ENCODE data around the gene SETD6.

DNA sequence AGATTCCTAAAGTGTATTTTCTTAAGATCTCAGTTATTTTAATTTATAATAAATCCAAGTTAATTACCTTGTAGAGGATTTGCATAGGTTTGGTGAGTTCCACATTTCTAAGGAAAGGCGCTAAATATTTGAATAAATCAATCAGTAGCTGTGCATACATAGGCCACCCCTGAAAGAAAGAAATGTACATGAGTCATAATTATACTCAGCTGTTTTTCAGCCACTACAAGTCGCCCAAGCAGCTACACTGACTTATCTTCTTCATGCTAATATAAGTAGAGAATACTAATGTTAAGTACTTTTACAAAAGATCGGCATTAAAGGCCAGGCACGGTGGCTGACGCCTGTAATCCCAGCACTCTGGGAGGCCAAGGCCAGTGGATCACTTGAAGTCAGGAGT lies 14.9 kb downstream of the SETD6 start:
- TF ChIP-seq POLR2A (IDR thresholded peaks at IDR 0.05; ENCODE audit: low read depth, low read length), result no peak
- no peak for TF ChIP-seq POLR2AphosphoS5 (IDR thresholded peaks at IDR 0.05; ENCODE audit: low read depth, low read length)
- TF ChIP-seq PAX5 (IDR thresholded peaks at IDR 0.05; ENCODE audit: insufficient read depth, low read length, severe bottlenecking), result no peak
- no peak for TF ChIP-seq TAF1 (IDR thresholded peaks at IDR 0.05; ENCODE audit: low read depth, low read length)

Data from GM12891 (cell line).